ENCODE results near the gene ST8SIA5.

GRCh38 chr18:46794607-46795006 lies 37.8 kb upstream of the ST8SIA5 start:
- no peak for TF ChIP-seq HCFC1 (IDR thresholded peaks at IDR 0.05; ENCODE audit: low read depth, low read length)
- TF ChIP-seq, protein P1, sequence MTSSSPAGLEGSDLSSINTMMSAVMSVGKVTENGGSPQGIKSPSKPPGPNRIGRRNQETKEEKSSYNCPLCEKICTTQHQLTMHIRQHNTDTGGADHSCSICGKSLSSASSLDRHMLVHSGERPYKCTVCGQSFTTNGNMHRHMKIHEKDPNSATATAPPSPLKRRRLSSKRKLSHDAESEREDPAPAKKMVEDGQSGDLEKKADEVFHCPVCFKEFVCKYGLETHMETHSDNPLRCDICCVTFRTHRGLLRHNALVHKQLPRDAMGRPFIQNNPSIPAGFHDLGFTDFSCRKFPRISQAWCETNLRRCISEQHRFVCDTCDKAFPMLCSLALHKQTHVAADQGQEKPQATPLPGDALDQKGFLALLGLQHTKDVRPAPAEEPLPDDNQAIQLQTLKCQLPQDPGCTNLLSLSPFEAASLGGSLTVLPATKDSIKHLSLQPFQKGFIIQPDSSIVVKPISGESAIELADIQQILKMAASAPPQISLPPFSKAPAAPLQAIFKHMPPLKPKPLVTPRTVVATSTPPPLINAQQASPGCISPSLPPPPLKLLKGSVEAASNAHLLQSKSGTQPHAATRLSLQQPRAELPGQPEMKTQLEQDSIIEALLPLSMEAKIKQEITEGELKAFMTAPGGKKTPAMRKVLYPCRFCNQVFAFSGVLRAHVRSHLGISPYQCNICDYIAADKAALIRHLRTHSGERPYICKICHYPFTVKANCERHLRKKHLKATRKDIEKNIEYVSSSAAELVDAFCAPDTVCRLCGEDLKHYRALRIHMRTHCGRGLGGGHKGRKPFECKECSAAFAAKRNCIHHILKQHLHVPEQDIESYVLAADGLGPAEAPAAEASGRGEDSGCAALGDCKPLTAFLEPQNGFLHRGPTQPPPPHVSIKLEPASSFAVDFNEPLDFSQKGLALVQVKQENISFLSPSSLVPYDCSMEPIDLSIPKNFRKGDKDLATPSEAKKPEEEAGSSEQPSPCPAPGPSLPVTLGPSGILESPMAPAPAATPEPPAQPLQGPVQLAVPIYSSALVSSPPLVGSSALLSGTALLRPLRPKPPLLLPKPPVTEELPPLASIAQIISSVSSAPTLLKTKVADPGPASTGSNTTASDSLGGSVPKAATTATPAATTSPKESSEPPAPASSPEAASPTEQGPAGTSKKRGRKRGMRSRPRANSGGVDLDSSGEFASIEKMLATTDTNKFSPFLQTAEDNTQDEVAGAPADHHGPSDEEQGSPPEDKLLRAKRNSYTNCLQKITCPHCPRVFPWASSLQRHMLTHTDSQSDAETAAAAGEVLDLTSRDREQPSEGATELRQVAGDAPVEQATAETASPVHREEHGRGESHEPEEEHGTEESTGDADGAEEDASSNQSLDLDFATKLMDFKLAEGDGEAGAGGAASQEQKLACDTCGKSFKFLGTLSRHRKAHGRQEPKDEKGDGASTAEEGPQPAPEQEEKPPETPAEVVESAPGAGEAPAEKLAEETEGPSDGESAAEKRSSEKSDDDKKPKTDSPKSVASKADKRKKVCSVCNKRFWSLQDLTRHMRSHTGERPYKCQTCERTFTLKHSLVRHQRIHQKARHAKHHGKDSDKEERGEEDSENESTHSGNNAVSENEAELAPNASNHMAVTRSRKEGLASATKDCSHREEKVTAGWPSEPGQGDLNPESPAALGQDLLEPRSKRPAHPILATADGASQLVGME (CRISPR knock-in tag; IDR thresholded peaks at IDR 0.05) = no peak
- no peak for TF ChIP-seq BCLAF1 (IDR thresholded peaks at IDR 0.05; ENCODE audit: borderline replicate concordance in 1 of 2, control insufficient read depth in 1 of 2, low read depth in 2 of 2, low read length in 1 of 2)
- TF ChIP-seq SREBF1 (IDR thresholded peaks at IDR 0.05; ENCODE audit: borderline replicate concordance, low read depth, low read length) = no peak
- TF ChIP-seq ATF1 (CRISPR knock-in tag; IDR thresholded peaks at IDR 0.05) = no peak
- TF ChIP-seq ATF1 (tag; IDR thresholded peaks at IDR 0.05) = no peak
- TF ChIP-seq ZNF175 (CRISPR knock-in tag; IDR thresholded peaks at IDR 0.05; ENCODE audit: low read depth) = no peak
- no peak for TF ChIP-seq ZNF263 (CRISPR knock-in tag; IDR thresholded peaks at IDR 0.05; ENCODE audit: borderline replicate concordance)
- no peak for TF ChIP-seq USF1 (CRISPR knock-in tag; IDR thresholded peaks at IDR 0.05)
- TF ChIP-seq POLR2AphosphoS5 (IDR thresholded peaks at IDR 0.05; ENCODE audit: control insufficient read depth, insufficient read depth, low read depth, low read length) = no peak
